Measurements from ENCODE around the gene ADNP.
A peak's percentile ranks its signal among the peaks of the same experiment; 100 is the strongest.
"Not testable (repeated sequence)": the region's sequence is repeated elsewhere in the genome, so short reads cannot be mapped to it uniquely, and the experiment has no call there.

ADNP gene

DNA sequence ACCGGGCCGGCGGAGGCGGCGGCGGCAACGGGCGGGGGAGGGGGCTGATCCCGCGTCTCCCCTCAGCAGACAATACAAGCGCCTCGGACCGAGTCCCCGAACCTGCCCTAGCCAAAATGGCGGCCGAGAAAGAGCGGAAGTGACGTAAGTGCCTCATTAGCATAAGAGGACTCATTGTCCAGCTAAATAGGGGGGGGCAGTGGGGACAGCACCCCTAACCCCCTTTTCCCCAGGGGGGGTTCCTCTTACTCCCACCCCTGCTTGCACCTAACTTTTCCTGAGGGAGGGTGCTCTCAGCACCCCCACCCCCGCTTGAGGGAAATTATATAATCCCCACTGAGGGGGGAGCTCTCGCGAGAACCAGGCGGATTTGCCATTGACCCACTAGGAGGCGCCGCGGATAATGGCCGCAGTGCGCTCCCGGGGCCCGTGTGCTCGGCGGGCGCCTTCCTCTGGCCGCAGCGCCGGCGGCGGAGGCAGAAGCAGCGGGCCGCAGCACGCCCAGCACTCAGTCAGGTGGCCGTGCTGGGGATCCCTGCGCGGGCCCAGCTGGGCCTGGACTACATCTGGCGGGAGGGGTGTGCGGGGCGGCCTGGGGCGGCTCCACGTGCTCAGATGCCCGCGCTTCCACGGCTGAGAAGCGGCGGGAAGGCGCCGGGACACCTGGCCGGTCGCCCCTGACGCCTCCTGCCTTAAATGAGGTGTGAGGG lies at the start of gene ADNP:
ADNP (minus strand) TSS at position 132 of the 710 bp plus-strand sequence. CDS start 27,441 bp downstream, outside the sequence.
- peak; percentile 70 to 86 (median 80) for DNase-seq

DNA sequence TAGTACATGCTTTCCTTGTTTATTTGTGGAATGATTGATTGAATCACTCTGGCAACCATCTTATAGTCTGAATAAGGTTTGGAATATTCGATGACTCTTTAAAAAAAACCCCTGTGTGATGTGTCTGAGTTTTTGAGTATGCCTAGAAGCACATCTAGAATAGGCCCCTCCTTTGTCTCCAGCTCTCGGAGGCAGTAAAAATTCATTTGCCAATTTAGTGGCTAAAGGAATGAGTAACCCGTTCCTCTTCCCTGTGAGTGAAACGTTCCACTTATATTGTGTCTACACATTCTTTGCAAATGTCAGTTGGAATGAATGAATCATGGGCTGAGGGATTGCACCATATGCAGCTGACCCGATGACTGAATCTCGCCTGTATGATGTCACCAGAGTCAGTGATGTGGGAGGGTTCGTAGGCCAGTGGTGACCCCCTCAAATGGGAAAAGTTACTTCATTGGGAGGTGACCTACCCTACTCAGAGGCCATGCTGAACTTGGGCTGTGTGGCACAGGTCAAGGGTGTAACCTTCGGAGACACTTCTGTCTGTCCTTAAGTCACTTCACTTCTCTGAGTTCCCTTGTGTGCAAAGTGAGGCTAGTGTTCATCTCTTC lies 48.9 kb upstream of the ADNP start:
- DNase-seq, result no peak

- DNase-seq, result not testable (repeated sequence)
These were observed 47.3 kb upstream of the ADNP start for GRCh38 chr20:50978533-50978932.

GRCh38 chr20:50977066-50978021 lies 46.1 kb upstream of the ADNP start:
- DNase-seq, result no peak

DNA sequence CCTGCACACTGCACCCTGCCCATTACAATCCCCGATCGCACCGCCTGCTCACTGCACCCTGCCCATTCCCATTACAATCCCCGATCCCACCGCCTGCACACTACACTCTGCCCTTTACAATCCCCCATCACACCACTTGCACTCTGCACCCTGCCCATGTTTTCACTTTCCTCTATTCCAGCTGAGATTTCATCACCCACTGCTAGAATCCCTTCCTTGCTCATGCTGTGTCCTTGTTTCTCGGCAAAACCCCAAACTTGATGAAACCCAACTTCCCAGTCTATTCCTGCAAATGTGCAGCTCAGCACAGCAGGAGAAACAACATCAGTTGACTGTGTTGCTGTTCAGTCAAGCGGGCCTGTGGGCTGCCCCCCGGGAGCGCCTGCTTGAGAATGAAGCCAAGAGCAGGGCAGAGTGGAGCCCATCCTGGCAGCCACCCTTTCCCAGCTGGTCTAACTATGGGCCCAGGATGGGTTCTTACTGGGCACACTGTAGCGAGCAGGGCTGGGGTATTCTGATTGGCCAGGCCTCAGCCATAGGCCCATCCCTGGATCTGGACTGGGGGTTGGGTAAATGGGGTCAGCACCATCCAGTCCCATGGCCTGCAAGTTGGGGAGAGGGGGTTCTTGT lies 44.6 kb upstream of the ADNP start:
- DNase-seq, result no peak

- DNase-seq, result no peak
These were observed 38.7 kb upstream of the ADNP start for GRCh38 chr20:50969912-50970311.

DNA sequence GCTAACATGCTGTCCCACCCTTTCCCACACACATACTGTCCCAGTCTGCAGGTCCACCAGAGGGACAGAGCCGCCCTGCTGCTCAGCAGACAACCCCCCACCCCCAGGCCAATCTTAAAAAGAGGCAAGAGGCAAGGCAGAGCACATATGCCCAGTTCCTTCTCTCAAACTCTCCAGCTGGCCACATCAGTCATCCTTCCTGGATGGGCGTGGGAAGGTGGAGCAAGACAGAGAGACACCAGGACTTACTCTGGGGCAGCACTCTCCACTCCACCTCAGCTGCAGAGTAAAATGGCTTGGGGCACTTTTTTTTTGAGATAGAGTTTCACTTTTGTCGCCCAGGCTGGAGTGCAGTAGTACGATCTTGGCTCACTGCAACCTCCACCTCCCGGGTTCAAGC lies 38.2 kb upstream of the ADNP start:
- no peak for DNase-seq

- no peak for DNase-seq
These were observed 37.1 kb upstream of the ADNP start for GRCh38 chr20:50968289-50968688.

GRCh38 chr20:50967586-50967985 lies 36.3 kb upstream of the ADNP start:
- no peak for DNase-seq

- no peak for DNase-seq
These were observed 28.4 kb upstream of the ADNP start for GRCh38 chr20:50959543-50960126.

GRCh38 chr20:50958615-50959542 lies 27.6 kb upstream of the ADNP start, which contains the start of gene MOCS3:
TSS of gene MOCS3 (plus strand) at chr20:50958818. CDS start at chr20:50958843, 25 bp downstream.
- peak; percentile 63 to 80 (median 69) for DNase-seq

DNA sequence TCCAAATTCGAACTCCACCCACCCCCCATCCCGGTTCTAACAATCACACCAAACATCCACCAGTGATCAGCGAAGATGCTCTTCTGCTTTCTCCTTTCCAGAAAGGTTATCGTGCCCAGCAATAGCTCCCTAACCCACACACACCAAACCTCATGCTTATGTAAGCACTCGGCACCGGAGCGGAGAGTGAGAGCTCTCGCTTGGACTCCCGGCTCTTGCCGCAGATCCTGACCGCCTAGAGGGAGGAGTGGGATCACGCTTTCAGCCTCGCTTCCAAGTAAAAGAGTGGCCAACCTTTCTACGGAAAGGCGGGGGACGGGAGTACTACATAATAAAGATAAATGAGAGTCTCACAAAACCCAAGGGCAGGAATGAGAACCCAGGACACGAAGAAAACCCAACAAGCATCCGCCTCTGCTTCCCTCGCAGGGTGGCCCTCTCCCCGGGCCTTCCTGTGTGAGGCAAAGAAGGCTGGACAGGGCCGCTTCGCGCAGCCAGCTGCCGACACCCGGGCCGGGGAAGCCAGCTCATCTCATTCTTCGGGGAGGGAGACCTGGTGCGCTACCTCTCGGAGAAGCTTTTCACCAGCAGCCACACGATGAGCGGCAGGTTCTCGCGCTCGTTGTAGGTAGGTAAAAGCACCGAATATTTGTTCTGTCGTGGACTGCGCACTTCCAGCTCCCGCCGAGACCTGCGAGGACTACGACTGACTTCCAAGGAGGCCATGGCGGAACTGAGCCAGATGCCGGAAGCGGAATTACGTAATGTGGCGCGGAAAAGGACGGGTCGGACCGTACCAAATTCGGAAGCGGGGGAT lies 26.8 kb upstream of the ADNP start, which contains the start of gene DPM1:
DPM1 (minus strand) TSS at position 735 of the 817 bp plus-strand sequence; CDS start at position 726, 9 bp downstream.
- peak; percentile 63 to 84 (median 71) for DNase-seq

- no peak for DNase-seq
These were observed 26.0 kb upstream of the ADNP start for GRCh38 chr20:50957276-50957675.

- DNase-seq, result no peak
These were observed 22.6 kb upstream of the ADNP start for GRCh38 chr20:50953821-50954220.

DNA sequence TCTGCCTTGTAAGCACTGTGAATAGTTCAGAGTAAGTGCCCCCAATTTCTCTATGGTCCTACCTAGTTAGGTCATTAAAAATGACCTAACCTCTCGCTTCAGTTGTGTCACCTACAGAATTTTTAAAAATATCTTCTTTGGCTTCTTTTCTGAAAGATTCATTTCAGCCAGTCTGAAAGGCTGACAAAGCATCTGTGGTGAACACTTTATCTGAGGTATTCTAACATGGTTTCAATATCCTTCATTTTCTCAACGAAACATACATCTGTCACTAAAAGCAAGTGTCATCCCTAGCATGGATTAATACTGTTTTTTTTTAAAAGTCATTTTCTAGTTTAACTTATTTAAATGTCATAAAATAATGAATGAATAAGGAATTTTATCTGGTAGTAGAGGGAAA lies 22.0 kb upstream of the ADNP start:
- no peak for DNase-seq

- DNase-seq, result no peak
These were observed 17.0 kb upstream of the ADNP start for GRCh38 chr20:50948132-50948785.

GRCh38 chr20:50943069-50943468 lies 11.8 kb upstream of the ADNP start:
- no peak for DNase-seq

DNA sequence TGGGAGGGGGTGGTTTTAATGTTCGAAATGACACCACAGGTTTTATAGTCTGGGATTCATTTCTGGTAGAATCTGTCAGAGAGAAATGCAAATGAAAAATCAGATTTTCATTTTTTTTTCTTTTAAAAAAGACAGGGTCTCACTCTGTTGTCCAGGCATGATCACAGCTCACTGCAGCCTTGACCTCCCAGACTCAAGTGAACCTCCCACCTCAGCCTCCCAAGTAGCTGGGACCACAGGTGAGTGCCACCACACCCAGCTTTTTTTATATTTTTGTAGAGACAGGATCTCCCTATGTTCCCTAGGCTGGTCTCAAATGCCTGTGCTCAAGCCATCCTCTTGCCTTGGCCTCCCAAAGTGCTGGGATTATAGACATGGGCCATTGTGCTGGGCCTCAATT lies 2.4 kb upstream of the ADNP start:
- no peak for DNase-seq

GRCh38 chr20:50932691-50933280 lies 1.5 kb upstream of the ADNP start:
- no peak for DNase-seq
